Tibial nerve (tissue), 4 donors: ENCODE data around the gene HIPK2. TPM values are rescaled to one million over a fixed set of nuclear protein-coding genes. Genes with fewer than 3 reads are reported as not detected.

Source experiments
- DNase-seq, 2 donors: peaks; one replicate each; pipeline ENCODE4 v3.0.0-alpha.2; 2019; ENCODE audit warnings: low spot score in 2 of 2
- H3K27ac ChIP-seq, 4 donors: fragments of 200-600 bp; sonication (generic) in 3 of 4; one replicate each; pipeline ENCODE4 v1.5.1; 2017 to 2019; ENCODE audit warnings: mild to moderate bottlenecking in 1 of 4
- H3K27me3 ChIP-seq, 2 donors: fragments of 200-600 bp; sonication (generic) in 1 of 2; one replicate each; pipeline versions ENCODE4 v1.5.1 to v1.6.0; 2017 to 2019
- H3K36me3 ChIP-seq, 3 donors: fragments of 200-600 bp; sonication (generic); one replicate each; pipeline ENCODE4 v1.5.1; 2018 to 2019
- H3K4me1 ChIP-seq, 4 donors: fragments of 200-600 bp; sonication (generic) in 3 of 4; one replicate each; pipeline ENCODE4 v1.5.1; 2017 to 2019
- H3K4me3 ChIP-seq, 4 donors: fragments of 200-600 bp; sonication (generic) in 3 of 4; one replicate each; pipeline ENCODE4 v1.5.1; 2017 to 2019; ENCODE audit warnings: mild to moderate bottlenecking in 1 of 4, moderate library complexity in 1 of 4
- H3K9me3 ChIP-seq, 4 donors: fragments of 200-600 bp; sonication (generic) in 3 of 4; one replicate each; pipeline ENCODE4 v1.5.1; 2017 to 2019
- CTCF ChIP-seq, 5 experiments: fragments of 200-600 bp in 3 of 5; fragments of 450-650 bp in 2 of 5; sonication (generic) in 3 of 5; IDR thresholded peaks; one replicate each; pipeline ENCODE4 v1.5.1; 2016 to 2019; ENCODE audit warnings: antibody characterized with exemption in 5 of 5, mild to moderate bottlenecking in 3 of 5, moderate library complexity in 2 of 5
- EP300 ChIP-seq, 2 donors: sonication (generic); formaldehyde crosslinking; IDR thresholded peaks; one replicate each; pipeline ENCODE4 v1.6.1; 2017; ENCODE audit warnings: antibody characterized with exemption in 2 of 2, mild to moderate bottlenecking in 1 of 2
- POLR2A ChIP-seq, 2 donors: fragments of 450-650 bp; IDR thresholded peaks; one replicate each; pipeline ENCODE4 v1.6.1; 2017; ENCODE audit warnings: antibody characterized with exemption in 2 of 2, mild to moderate bottlenecking in 2 of 2, moderate library complexity in 2 of 2
- WGBS, 2 donors: methylation state at CpG; one replicate each; pipeline ENCODE4 v1.1.5; 2018; 5-methylcytosine and 5-hydroxymethylcytosine counted together
- total RNA-seq, 4 donors: library from RNA; depleted of rRNA; stranded (reverse); fragments of >200 nt; gene quantifications; one replicate each; pipeline ENCODE4 v1.1.0, GENCODE V29; 2016

HIPK2 gene
- total RNA-seq, 4 donors from 2014 or later = 24.9 to 41.1 (median 29.7) TPM

GRCh38 chr7:139813151-139813550 is 35.4 kb upstream of the HIPK2 start:
- H3K4me3 ChIP-seq = no peak overlapping the region
- no peak for TF ChIP-seq POLR2A (IDR thresholded peaks at IDR 0.05)
- no peak for TF ChIP-seq EP300 (IDR thresholded peaks at IDR 0.05)
- TF ChIP-seq CTCF (IDR thresholded peaks at IDR 0.05) = no peak
- H3K9me3 ChIP-seq = peaks cover 0 to 9% (median 0%) of the 10 kb centered on the region in 4 donors
- no peak for DNase-seq
- H3K36me3 ChIP-seq = no peaks in the 10 kb centered on the region
- no peak overlapping the region for H3K27ac ChIP-seq
- WGBS, 2 donors = 88 to 89% methylated on average over 6 of the region's 6 CpGs
- no peaks in the 10 kb centered on the region for H3K27me3 ChIP-seq
- H3K4me1 ChIP-seq = no peaks in the 10 kb centered on the region

DNA sequence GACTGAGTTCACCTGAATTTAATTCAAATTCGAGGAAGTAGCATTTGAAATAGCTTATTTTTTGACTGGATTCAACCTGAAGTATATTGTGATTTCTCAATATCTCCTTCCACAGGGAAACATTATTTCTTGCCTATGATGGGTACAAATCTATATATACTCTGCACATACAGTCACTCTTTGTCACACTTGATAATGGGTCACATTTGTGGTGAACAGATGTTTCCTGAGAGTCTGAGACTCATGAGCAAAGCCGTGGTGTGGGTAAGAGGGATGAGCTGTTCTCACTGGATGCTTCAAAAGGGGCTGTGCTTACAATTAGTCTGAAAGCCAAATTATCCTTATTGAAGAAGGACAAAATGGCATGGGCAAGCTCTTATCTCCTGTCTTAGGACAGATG is 33.3 kb upstream of the HIPK2 start:
- Histone ChIP-seq H3K27ac (no peak overlapping the region), H3K9me3 (no peaks in the 10 kb centered on the region), H3K4me3 (no peak overlapping the region), H3K4me1 (no peaks in the 10 kb centered on the region), H3K36me3 (no peaks in the 10 kb centered on the region), H3K27me3 (no peaks in the 10 kb centered on the region)
- 52 to 63% methylated on average over 2 of the region's 2 CpGs for WGBS, 2 donors
- no peak for TF ChIP-seq EP300 (IDR thresholded peaks at IDR 0.05)
- no peak for TF ChIP-seq CTCF (IDR thresholded peaks at IDR 0.05)
- no peak for TF ChIP-seq POLR2A (IDR thresholded peaks at IDR 0.05)
- no peak for DNase-seq

GRCh38 chr7:139808846-139809442 is 31.1 kb upstream of the HIPK2 start:
- Histone ChIP-seq H3K4me1 (no peaks in the 10 kb centered on the region), H3K36me3 (no peaks in the 10 kb centered on the region), H3K9me3 (no peaks in the 10 kb centered on the region), H3K27me3 (no peaks in the 10 kb centered on the region), H3K27ac (no peak overlapping the region), H3K4me3 (no peak overlapping the region)
- DNase-seq = no peak
- TF ChIP-seq POLR2A (IDR thresholded peaks at IDR 0.05) = no peak

DNA sequence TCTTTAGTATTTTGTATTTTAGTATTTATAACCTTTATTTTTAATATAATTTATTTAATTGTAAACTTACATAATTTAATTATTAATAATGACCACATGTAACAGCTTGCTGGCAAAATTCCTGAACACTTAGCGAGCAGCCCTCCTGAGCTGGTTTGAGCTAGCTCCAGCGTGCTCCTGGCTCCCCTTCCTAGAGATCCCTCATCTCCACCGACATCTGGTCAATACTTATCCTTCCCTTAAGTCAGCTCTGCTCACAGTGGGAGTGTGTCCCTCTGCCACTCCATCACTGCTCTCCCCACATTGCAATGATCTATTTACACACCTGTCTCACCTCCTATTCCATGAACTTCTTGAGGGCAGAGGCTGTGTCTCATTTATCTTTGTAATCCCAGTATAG is 30.6 kb upstream of the HIPK2 start:
- Histone ChIP-seq H3K36me3 (no peaks in the 10 kb centered on the region), H3K4me3 (no peak overlapping the region), H3K9me3 (no peaks in the 10 kb centered on the region), H3K27ac (no peak overlapping the region), H3K4me1 (no peaks in the 10 kb centered on the region), H3K27me3 (no peaks in the 10 kb centered on the region)
- DNase-seq = no peak
- no peak for TF ChIP-seq POLR2A (IDR thresholded peaks at IDR 0.05)
- no peak for TF ChIP-seq CTCF (IDR thresholded peaks at IDR 0.05)
- no peak for TF ChIP-seq EP300 (IDR thresholded peaks at IDR 0.05)
- WGBS, 2 donors = 81 to 82% methylated on average over 3 of the region's 3 CpGs

DNA sequence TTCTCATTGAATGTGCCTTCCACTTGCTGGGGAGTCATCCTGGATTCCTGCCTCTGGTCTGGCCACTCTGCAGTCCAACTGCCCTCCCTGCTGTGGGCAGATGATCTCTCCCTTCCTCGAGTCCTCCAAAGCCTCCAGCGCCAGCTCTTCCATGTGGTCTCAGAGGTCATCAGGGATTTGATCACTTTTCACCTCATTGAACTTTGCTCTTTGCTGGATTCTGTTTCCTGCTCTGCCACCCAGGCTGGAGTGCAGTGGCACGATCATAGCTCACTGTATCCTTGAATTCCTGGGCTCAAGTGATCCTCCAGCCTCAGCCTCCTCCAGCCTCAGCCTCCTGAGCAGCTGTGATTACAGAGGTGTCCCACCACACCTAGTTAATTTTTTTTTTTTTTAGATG is 29.2 kb upstream of the HIPK2 start:
- no peaks in the 10 kb centered on the region for H3K27me3 ChIP-seq
- no peak for TF ChIP-seq CTCF (IDR thresholded peaks at IDR 0.05)
- H3K4me1 ChIP-seq = no peaks in the 10 kb centered on the region
- H3K27ac ChIP-seq = no peak overlapping the region
- no peak overlapping the region for H3K4me3 ChIP-seq
- H3K36me3 ChIP-seq = no peaks in the 10 kb centered on the region
- DNase-seq = no peak
- no peaks in the 10 kb centered on the region for H3K9me3 ChIP-seq
- 61 to 77% methylated on average over 3 of the region's 3 CpGs for WGBS, 2 donors

GRCh38 chr7:139804571-139804970 is 26.8 kb upstream of the HIPK2 start:
- DNase-seq = no peak
- Histone ChIP-seq H3K9me3 (no peaks in the 10 kb centered on the region), H3K27ac (no peak overlapping the region), H3K36me3 (no peaks in the 10 kb centered on the region), H3K4me3 (no peak overlapping the region), H3K27me3 (no peaks in the 10 kb centered on the region), H3K4me1 (no peaks in the 10 kb centered on the region)
- 71 to 77% methylated on average over 1 of the region's 1 CpG for WGBS, 2 donors
- TF ChIP-seq POLR2A (IDR thresholded peaks at IDR 0.05) (no peak), EP300 (IDR thresholded peaks at IDR 0.05) (no peak), CTCF (IDR thresholded peaks at IDR 0.05) (no peak)
